Right kidney (tissue), 9 donors: Measurements from ENCODE around the gene GPNMB.
"Not testable (repeated sequence)": the region's sequence is repeated elsewhere in the genome, so short reads cannot be mapped to it uniquely, and the experiment has no call there.

Experiments used
- DNase-seq: peaks from one replicate; pipeline ENCODE4 v3.0.0-alpha.2; 2016
- long read RNA-seq, 8 donors: transcript quantifications; one replicate each; lab custom pipeline, GENCODE V29; 2026

GPNMB gene
- long read RNA-seq, donor 1, partial matches to known transcripts = 0 of 2 reads
- long read RNA-seq, donor 1, other reads (novel, unspliced or antisense) = 0 of 2 reads
- long read RNA-seq, donor 2, partial matches to known transcripts = 0 of 4 reads
- long read RNA-seq, donor 2, other reads (novel, unspliced or antisense) = 0 of 4 reads
- long read RNA-seq, donor 3, partial matches to known transcripts = 0 of 3 reads
- long read RNA-seq, donor 3, other reads (novel, unspliced or antisense) = 0 of 3 reads
- long read RNA-seq, donor 4, partial matches to known transcripts = 9 of 13 reads
- long read RNA-seq, donor 4, other reads (novel, unspliced or antisense) = 0 of 13 reads
- long read RNA-seq, donor 5, partial matches to known transcripts = 0 of 4 reads
- long read RNA-seq, donor 5, other reads (novel, unspliced or antisense) = 0 of 4 reads
- long read RNA-seq, donor 6, partial matches to known transcripts = 10 of 14 reads
- long read RNA-seq, donor 6, other reads (novel, unspliced or antisense) = 0 of 14 reads
- long read RNA-seq, donor 7, partial matches to known transcripts = 0 of 4 reads
- long read RNA-seq, donor 7, other reads (novel, unspliced or antisense) = 0 of 4 reads
- long read RNA-seq, donor 8, partial matches to known transcripts = 0 of 3 reads
- long read RNA-seq, donor 8, other reads (novel, unspliced or antisense) = 0 of 3 reads

GRCh38 chr7:23246555-23246954 lies at the start of gene GPNMB:
Gene GPNMB, plus strand, starts transcription at chr7:23246775. Its CDS starts 83 bp downstream, at chr7:23246858.
- DNase-seq = no peak

- DNase-seq = not testable (repeated sequence)
These were observed 48.8 kb upstream of the GPNMB start for GRCh38 chr7:23197745-23198144.

- no peak for DNase-seq
These were observed 46.2 kb upstream of the GPNMB start for GRCh38 chr7:23200331-23200730.

DNA sequence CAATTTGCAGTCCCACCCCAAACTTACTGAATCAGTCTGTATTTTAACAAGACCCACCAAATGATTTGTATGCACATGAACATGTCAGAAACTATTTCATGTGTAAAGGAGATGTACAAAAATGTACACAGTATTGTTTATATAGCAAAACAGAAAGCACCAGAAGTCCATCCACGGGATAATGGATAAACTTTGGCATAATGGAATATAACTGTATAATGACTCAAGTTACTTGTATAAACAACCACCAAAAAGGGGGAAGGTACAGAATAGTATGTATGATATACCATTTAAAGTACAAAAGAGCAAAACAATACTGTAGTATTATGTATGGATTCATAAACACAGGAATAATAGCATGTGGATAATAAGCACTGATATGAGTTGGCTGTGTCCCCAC lies 42.3 kb upstream of the GPNMB start:
- no peak for DNase-seq

DNA sequence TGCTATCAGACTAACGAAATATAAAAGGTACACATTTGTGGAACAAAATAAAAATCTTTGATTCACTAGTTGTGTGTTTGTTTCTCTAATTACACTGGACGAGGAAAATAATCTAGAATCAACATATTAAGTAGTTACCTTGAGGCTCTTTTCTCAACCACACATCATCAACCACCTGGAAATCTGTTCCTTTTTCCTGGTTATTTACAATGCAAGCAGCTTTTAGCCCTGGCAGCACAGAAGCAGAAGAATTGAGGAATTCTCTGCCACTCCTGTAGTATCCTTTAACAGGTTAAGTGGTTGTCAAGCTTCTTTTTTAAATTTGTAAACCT lies 41.0 kb upstream of the GPNMB start:
- DNase-seq = no peak

- peak; percentile 94 for DNase-seq
These were observed 40.4 kb upstream of the GPNMB start for GRCh38 chr7:23205909-23206767.

- DNase-seq = no peak
These were observed 39.6 kb upstream of the GPNMB start for GRCh38 chr7:23207021-23207420.

DNA sequence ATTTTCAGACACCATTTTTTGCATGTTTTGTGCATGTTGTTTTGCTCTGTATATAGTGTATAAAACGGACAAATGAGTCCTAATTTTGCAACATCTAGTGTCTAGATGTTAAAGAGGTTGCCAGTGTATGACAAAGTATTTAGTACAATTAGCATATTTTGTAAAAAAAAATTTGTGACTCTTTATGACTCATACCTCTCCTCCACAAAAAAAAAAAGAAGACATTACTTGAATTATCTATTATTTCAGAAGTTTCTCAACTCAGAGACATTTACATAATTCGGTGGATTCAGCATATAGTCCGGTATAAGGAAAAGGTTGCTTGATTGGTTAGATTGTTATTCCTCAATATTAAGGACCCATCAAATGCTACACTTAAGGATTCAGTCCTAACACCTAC lies 38.7 kb upstream of the GPNMB start:
- DNase-seq = no peak

GRCh38 chr7:23208316-23208715 lies 38.3 kb upstream of the GPNMB start:
- no peak for DNase-seq

DNA sequence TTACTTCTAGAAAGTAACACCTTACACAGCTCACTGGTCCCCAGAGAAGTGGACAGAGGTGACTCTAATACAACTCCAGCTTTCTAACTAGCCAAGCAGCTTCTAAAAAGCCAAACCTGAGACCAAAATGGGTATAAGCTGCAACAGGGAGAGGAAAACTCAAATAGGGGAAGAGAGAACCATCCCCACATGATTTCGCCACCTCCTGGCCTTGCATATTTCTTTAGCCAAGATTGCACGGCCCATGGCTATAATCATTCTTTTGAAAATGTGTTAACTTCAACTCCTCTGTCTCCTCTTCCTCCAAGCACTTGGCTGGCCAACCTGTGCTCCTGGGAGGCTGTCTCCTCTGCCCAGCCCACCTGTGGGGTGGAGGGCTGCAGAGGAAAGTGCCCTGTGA lies 36.1 kb upstream of the GPNMB start:
- DNase-seq = no peak

- DNase-seq = peak; percentile 74
These were observed 35.0 kb upstream of the GPNMB start for GRCh38 chr7:23211589-23211988.

DNA sequence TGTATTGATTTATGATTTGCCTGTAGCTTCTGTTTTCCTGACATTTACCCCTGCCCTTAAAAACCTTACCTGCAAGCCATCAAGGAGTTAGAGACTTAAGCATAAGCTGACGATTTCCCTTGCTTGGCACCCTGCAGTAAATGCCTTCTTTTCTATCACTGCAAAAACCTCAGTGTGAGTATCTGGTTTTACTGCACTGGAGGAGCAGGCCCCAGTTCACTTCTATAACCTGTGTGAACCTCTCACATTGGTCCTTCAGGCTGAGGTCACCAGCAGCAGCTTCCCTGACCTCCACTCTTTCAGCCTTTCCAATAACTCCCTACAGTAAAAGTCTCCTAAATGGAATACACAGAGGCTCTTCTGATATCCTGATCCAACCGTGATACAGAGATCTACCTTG lies 34.2 kb upstream of the GPNMB start:
- peak; percentile 35 for DNase-seq

- no peak for DNase-seq
These were observed 33.7 kb upstream of the GPNMB start for GRCh38 chr7:23212841-23213240.

GRCh38 chr7:23213755-23214154 lies 32.8 kb upstream of the GPNMB start:
- no peak for DNase-seq

GRCh38 chr7:23214423-23214822 lies 32.2 kb upstream of the GPNMB start:
- no peak for DNase-seq

- DNase-seq = no peak
These were observed 31.6 kb upstream of the GPNMB start for GRCh38 chr7:23214938-23215337.

DNA sequence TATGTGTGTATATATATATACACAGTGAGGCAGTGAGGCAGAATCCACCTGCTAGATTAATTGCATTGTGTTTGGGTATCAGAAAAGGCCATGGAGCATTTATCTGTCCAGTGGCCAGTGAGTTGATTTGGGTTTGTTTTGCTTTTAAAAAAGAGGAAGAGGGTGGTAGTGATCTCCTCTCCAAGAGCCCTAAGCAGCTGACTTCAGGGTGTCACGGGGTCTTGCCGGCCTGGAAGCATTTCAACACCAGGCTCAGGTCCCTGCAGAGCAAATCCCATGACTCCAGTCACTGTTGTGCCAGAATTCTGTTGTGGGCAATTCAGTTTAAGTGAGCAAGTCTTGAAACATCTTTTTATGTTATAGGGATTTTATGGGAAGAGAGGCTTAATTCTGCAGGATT lies 30.6 kb upstream of the GPNMB start:
- DNase-seq = no peak

- DNase-seq = no peak
These were observed 28.4 kb upstream of the GPNMB start for GRCh38 chr7:23218196-23218595.

DNA sequence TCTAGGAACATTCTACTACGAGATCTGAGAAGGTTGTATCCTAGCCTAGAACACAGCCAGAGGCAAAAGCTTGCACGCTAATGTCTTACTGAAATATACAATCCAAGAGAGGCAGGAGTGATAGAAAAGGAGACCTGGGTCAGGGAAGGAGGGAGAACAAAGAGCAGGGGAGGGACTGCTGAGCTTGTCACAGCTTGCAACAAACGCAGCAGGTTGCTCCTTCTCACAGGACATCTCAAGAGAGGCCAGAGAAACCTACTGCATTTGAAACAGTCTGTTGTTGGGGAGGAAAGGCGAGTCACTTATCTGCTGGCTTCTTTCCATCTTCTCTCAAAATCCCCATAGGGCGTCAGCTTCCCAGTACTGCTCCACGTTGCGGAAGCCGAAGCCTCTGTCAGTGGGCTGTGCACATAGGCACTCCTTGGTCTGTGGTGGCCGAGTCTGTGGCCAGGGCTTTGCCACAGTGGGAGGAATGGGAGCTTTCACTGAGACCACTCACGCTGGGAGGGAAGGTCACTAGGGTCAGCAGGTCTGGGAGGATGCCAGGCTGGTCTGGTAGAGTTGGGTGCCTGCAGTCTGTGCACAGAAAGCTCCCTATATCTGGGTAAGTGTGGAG lies 25.8 kb upstream of the GPNMB start:
- DNase-seq = no peak

DNA sequence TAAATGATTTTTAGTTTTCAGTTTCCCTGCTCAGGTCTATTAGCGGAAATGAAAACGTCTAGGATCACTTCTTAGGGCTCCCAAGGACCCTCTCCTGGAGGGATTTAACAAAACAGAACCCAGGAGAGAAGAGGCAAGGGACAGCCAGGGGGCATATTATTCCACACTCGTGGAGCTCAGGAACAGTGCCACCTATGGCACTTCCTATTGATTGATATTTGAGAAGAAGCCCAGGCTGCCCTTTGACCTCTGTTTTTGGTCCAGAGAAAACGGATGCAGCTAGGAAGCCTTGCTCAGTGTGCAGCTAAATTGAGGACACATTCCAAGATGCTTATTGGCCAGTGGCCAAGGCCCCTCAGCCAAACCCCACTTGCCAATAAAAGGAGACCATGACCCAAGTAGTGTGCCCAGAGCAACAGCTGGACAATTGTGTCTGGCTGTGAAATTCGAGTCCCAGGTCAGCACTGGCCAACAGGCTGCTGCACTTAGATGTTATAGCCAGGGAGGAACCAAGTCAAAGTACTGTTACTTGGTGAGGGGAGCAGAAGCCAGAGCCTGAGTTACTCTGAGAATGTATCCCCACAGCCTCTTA lies 24.0 kb upstream of the GPNMB start:
- no peak for DNase-seq

DNA sequence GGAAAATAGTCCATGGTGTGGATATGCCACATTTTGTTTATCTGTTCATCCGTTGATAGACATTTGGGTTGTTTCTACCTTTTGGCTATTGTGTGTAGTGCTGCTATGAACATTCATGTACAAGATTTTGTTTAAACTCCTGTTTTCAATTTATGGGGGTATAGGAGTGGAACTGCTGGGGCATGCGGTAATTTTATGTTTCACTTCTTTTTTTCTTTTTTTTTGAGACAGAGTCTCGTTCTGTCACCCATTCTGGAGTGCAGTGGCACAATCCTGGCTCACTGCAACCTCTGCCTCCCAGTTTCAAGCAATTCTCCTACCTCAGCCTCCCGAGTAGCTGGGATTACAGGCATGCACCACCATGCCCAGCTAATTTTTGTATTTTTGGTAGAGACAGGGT lies 22.2 kb upstream of the GPNMB start:
- not testable (repeated sequence) for DNase-seq

- no peak for DNase-seq
These were observed 19.6 kb upstream of the GPNMB start for GRCh38 chr7:23226844-23227450.
